K562 (cell line): ENCODE results near the gene GALNT16. TPM values are rescaled to one million over a fixed set of nuclear protein-coding genes. Genes with fewer than 3 reads are reported as not detected.

Experiments used
- CEBPB ChIP-seq: fragments of 450-650 bp; IDR thresholded peaks from 2 replicates; pipeline ENCODE4 v1.6.1; 2016; ENCODE audit warnings: missing genetic modification characterization, missing compliant biosample characterization
- CTBP1 ChIP-seq: fragments of 450-650 bp; IDR thresholded peaks from 2 replicates; pipeline ENCODE4 v1.6.1; 2016; ENCODE audit warnings: borderline replicate concordance
- CTCF ChIP-seq, 3 experiments: IDR thresholded peaks in 2 of 3; conservative IDR thresholded peaks in 1 of 3; 2 replicates each; pipeline ENCODE4 v1.5.1; 2011 to 2012; ENCODE audit warnings: low read length in 3 of 3, mild to moderate bottlenecking in 3 of 3, control low read depth in 2 of 3, improper control_type of control experiment in 1 of 3, inconsistent platforms in 1 of 3, low read depth in 1 of 3, mixed read lengths in 1 of 3, moderate library complexity in 1 of 3; ENCODE audit not compliant: insufficient read depth in 2 of 3
- CXXC5 ChIP-seq: fragments of 250-450 bp; sonication (Bioruptor Pico); IDR thresholded peaks from 2 replicates; pipeline ENCODE4 v1.8.0; 2022; ENCODE audit warnings: inconsistent platforms, mild to moderate bottlenecking, moderate library complexity
- FOXM1 ChIP-seq, 2 experiments: fragments of 450-650 bp in 1 of 2; sonication (generic) in 1 of 2; formaldehyde crosslinking in 1 of 2; IDR thresholded peaks; 2 replicates each; pipeline versions ENCODE4 v1.6.1 to v1.9.0; 2017 to 2022; ENCODE audit warnings: low read depth in 2 of 2, mild to moderate bottlenecking in 2 of 2, missing genetic modification reagents in 1 of 2, moderate library complexity in 1 of 2
- GABPB2 ChIP-seq: fragments of 250-450 bp; sonication (Bioruptor Pico); conservative IDR thresholded peaks from 2 replicates; pipeline ENCODE4 v1.5.1; 2021; ENCODE audit warnings: mild to moderate bottlenecking
- HNRNPL ChIP-seq: fragments of 200-400 bp; formaldehyde crosslinking; IDR thresholded peaks from 2 replicates; pipeline ENCODE4 v1.6.1; 2017; ENCODE audit warnings: low read depth, mild to moderate bottlenecking, low read length
- HSF4 ChIP-seq: fragments of 250-450 bp; sonication (Bioruptor Pico); IDR thresholded peaks from 2 replicates; pipeline ENCODE4 v2.1.2; 2022; ENCODE audit warnings: mild to moderate bottlenecking, moderate library complexity, borderline replicate concordance
- IRF1 ChIP-seq: sonication (generic); formaldehyde crosslinking; IDR thresholded peaks from 2 replicates; pipeline ENCODE4 v1.8.0; 2022; ENCODE audit warnings: missing genetic modification reagents, mild to moderate bottlenecking, borderline replicate concordance
- MAFG ChIP-seq: fragments of 450-650 bp; conservative IDR thresholded peaks from 2 replicates; pipeline ENCODE4 v1.6.1; 2016; ENCODE audit warnings: missing genetic modification characterization, missing compliant biosample characterization
- MEIS2 ChIP-seq: fragments of 450-650 bp; IDR thresholded peaks from 2 replicates; pipeline ENCODE4 v1.6.1; 2014; ENCODE audit warnings: mild to moderate bottlenecking; ENCODE audit not compliant: partially characterized antibody
- POU5F1 ChIP-seq: fragments of 150-350 bp; IDR thresholded peaks from 2 replicates; pipeline ENCODE4 v1.6.1; 2014; ENCODE audit warnings: borderline replicate concordance, low read length, low read depth, mild to moderate bottlenecking; ENCODE audit not compliant: partially characterized antibody
- PTBP1 ChIP-seq: fragments of 200-400 bp; formaldehyde crosslinking; IDR thresholded peaks from 2 replicates; pipeline ENCODE4 v1.6.1; 2017; ENCODE audit warnings: low read depth, low read length
- SREBF2 ChIP-seq: sonication (generic); formaldehyde crosslinking; IDR thresholded peaks from 2 replicates; pipeline ENCODE4 v1.4.0; 2020; ENCODE audit warnings: mild to moderate bottlenecking, missing genetic modification reagents
- ZEB2 ChIP-seq: fragments of 450-650 bp; IDR thresholded peaks from 2 replicates; pipeline ENCODE4 v1.6.1; 2016
- ZNF197 ChIP-seq: fragments of 200-800 bp; sonication (Bioruptor generic); IDR thresholded peaks from 2 replicates; pipeline ENCODE4 v1.6.1; 2016; ENCODE audit warnings: low read depth, missing genetic modification characterization, missing compliant biosample characterization
- ZNF395 ChIP-seq: fragments of 200-800 bp; sonication (Bioruptor generic); IDR thresholded peaks from 2 replicates; pipeline ENCODE4 v1.6.1; 2017; ENCODE audit warnings: missing genetic modification characterization, missing compliant biosample characterization
- polyA plus RNA-seq, 8 experiments: library from polyadenylated mRNA; depleted of rRNA in 4 of 8; stranded (reverse) in 5 of 8; unstranded in 3 of 8; fragments of >200 nt; fragmentation: Nextera tagmentation in 2 of 8; fragmentation: Illumina TruSeq in 1 of 8; extraction: Ambion mirVana in 2 of 8; extraction: Trizol in 1 of 8; gene quantifications; 2 replicates each; pipeline versions ENCODE4 v1.2.1 to v1.2.3, GENCODE V29; 2011 to 2014; ENCODE audit warnings: inconsistent platforms in 1 of 8, missing spikeins in 1 of 8
- total RNA-seq, 7 experiments: library from RNA; depleted of rRNA in 6 of 7; stranded (reverse); fragments of >200 nt in 6 of 7; fragmentation: Illumina TruSeq in 2 of 7; extraction: Trizol in 2 of 7; gene quantifications; 2 replicates each; pipeline versions ENCODE4 v1.2.1 to v1.2.3, GENCODE V29; 2011 to 2021; ENCODE audit warnings: low replicate concordance in 1 of 7

Gene GALNT16
- total and polyA plus RNA-seq, 9 of the 15 experiments (the other 6 are each of a cell fraction or from before 2014, with no cell fraction given), result not detected

- peak; percentile 6 for TF ChIP-seq ZNF395 (CRISPR knock-in tag)
- no peak for TF ChIP-seq IRF1
- TF ChIP-seq CTCF (IDR thresholded peaks at IDR 0.05 in 2 of 3, conservative IDR thresholded peaks at IDR 0.05 in 1 of 3; ENCODE audit: insufficient read depth in 2 of 3, low read depth in 1 of 3, low read length in 3 of 3), result 0 out of 6 replicates have a peak, but pooled peaks of 1 of the 3 experiments have one; percentile 12
- TF ChIP-seq CTBP1, result no peak; the same call in 1 of the 2 replicates
- TF ChIP-seq CXXC5 (CRISPR knock-in tag), result peak; percentile 83
- TF ChIP-seq HSF4 (CRISPR knock-in tag), result no peak
- TF ChIP-seq ZEB2, result no peak
- TF ChIP-seq ZNF197, result peak; percentile 90
- TF ChIP-seq SREBF2, result no peak
- no peak for TF ChIP-seq PTBP1
- peak; percentile 80 for TF ChIP-seq FOXM1 (IDR thresholded peaks at IDR 0.05; ENCODE audit: low read depth)
- TF ChIP-seq FOXM1 (CRISPR knock-in tag; IDR thresholded peaks at IDR 0.05; ENCODE audit: low read depth), result no peak
- no peak for TF ChIP-seq GABPB2 (CRISPR knock-in tag)
- TF ChIP-seq HNRNPL, result no peak
- TF ChIP-seq POU5F1, result peak; percentile 24
- peak; percentile 59 for TF ChIP-seq MEIS2
- no peak for TF ChIP-seq CEBPB
- no peak for TF ChIP-seq MAFG (tag)
Measured at GRCh38 chr14:69398053-69398817, 138.3 kb downstream of the GALNT16 start, which contains the start of the genes ERH and SLC39A9 (continued).
